Superior temporal gyrus (tissue), 1 donor: ENCODE measurements around the gene FUT8.
"Not testable (repeated sequence)": the region's sequence is repeated elsewhere in the genome, so short reads cannot be mapped to it uniquely, and the experiment has no call there.

Experiments used
- DNase-seq: peaks from one replicate; pipeline ENCODE4 v3.0.0-alpha.2; 2016; ENCODE audit errors: extremely low spot score

FUT8 gene

DNA sequence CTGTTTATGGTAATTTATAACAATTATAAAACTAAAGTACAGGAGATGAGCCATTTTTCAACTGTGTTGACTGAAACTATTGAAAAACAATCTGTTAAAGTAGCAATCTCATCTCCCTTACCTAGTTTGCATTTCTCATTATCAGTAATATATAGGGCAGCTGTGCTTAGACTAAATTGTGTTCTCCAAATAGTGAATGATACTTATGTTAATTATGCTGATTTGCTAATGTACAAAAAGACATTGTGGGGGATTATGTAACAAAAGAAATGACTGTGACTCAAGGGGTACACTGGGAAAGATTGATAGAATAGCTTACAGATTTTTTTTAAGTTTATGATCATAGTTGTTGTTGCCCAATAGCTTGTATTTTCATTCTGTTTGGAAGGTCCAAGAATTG, 207.7 kb downstream of the FUT8 start:
- no peak for DNase-seq

DNA sequence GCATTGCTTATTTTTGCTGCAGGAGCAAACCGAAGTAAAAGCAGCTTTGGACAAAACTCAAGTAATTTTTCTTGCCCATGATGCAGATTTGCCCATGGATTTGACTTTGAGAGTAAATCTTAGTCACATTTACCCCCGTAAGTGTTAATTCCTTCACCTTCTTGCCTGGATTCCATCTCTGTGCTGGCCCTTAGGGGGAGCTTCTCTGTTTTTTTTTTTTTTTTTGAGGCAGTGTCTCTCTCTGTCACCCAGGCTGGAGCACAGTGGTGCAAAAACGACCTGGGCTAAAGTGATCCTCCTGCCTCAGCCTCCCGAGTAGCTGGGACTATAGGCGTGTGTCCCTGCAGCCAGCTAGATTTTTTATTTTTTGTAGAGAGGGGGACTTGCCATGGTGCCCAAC, 210.2 kb downstream of the FUT8 start:
- no peak for DNase-seq

DNA sequence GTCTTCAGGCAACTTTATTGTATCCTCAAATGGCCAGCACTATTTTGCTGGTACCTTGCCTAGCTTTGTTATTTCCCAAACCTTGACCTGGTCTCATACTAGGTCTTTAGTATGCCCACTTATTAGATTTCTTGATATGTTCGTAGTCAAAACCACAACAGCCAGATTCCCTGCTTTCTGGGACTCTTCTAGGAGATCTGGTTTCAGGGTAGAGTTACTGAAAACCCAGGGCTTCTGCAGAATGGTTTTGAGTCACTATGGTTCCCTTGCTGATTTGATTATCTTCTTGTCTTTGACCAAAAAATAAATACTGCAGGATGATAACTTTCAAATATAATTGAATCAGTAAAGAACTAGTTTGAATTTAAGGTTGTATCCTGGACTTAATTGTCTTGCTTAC, 211.2 kb downstream of the FUT8 start:
- no peak for DNase-seq

DNA sequence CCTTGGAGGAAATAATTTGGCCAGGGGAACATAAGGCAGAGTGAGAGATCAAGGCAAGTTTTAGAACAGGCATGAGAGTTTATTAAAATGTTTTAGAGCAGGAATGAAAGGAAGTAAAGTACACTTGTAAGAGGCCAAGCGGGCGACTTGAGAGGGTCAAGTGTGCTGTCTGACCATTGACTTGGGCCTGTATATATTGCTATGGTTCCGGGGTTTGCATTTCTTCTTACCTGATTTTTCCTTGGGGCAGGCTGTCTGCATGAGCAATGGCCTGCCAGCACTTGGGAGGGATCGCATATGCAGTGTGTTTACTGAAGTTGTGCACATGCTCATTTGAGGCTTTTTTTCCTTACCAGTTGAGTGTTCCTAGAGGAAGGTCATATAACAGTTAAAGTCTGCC, 214.8 kb downstream of the FUT8 start:
- DNase-seq = no peak

DNA sequence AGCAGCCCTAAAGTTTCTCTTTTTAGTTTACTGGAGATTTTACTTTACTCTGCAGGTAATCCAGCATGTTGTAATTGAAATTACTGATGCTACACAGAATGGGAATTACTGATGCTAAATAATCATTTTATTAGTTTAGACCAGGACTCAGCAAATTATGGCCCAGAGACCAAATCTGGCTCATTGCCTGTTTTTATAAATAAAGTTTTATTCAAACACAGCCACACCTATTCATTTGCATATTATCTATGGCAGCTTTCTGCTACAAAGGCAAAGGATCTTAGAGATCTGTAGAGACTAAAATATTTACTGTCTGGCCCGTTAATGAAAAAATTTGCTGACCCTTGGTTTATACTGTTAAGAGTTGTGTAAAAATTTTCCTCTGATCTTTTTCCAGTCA, 216.1 kb downstream of the FUT8 start:
- DNase-seq = no peak

DNA sequence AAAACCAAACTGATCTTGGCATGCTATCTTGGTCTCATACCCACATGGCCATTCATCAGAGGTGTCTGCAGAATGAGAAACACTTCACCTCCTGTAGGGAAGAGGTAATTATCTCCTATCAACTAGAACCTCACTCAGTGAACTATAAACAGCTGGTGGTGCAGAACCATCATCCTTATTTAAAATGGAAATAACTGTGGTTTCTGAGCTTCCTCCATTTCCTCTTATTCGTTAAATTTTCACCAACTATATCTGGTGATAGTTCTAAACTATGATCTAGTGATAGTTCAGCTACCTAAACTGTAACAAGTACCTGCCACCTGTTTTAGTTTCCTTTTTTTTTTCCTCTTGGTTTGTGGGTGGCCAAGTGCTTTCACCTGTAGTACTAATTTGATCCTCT, 218.5 kb downstream of the FUT8 start:
- no peak for DNase-seq

DNA sequence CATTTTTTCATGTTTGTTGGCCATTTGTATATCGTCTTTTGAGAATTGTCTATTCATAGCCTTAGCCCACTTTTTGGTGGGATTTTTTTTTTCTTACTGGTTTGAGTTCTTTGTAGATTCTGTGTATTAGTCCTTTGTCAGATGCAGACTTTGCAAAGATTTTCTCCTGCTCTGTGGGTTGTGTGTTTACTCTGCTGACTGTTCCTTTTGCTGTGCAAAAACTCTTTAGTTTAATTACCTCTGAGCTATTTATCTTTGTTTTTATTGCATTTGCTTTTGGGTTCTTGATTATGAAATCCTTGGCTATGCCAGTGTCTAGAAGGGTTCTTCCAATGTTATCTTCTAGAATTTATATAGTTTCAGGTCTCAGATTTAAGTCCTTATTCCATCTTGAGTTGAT, 220.0 kb downstream of the FUT8 start:
- no peak for DNase-seq

DNA sequence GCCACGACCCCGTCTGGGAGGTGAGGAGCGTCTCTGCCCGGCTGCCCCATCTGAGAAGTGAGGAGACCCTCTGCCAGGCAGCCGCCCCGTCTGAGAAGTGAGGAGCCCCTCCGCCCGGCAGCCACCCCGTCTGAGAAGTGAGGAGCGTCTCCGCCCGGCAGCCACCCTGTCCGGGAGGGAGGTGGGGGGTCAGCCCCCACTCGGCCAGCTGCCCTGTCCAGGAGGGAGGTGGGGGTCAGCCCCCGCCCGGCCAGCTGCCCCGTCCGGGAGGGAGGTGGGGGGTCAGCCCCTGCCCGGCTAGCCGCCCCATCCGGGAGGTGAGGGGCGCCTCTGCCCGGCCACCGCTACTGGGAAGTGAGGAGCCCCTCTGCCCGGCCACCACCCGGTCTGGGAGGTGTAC, 221.1 kb downstream of the FUT8 start:
- DNase-seq = not testable (repeated sequence)

DNA sequence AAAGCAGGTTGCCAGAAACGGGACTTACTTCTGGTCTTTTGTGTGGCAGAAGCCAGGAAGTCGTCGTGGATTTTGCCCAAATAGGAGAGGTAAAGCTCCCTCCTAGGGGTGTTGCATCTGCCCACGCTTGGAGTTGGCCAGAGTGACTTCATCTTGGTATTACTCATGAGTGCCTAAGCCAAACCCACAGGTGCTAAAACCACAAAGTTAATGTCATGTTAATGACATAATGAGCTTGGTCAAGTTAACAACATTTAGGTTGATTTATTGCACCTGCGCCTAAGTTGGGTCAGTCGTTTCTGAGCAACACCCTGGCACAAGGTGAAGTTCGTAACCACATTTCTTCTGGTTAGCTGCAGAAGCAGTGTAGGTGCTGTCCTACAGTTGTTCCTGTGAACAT, 225.2 kb downstream of the FUT8 start:
- no peak for DNase-seq

DNA sequence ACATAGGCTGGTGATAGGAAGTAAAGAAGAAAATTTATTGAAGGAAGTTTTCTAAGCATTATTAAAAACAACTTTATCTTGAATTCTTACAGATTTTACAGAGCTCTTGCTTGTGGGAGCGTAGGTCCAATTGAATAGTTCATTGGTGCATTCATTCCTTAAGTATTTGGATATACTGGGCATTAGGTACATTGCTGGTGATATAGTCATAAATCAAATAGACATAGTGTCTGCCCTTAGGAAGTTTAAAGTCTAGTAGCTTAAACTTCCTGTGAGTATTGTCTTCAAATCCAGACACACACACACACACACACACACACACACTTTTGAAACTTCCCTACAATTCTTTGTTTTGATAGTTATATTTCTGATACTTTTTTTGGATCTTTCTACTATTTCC, 226.7 kb downstream of the FUT8 start:
- DNase-seq = no peak

DNA sequence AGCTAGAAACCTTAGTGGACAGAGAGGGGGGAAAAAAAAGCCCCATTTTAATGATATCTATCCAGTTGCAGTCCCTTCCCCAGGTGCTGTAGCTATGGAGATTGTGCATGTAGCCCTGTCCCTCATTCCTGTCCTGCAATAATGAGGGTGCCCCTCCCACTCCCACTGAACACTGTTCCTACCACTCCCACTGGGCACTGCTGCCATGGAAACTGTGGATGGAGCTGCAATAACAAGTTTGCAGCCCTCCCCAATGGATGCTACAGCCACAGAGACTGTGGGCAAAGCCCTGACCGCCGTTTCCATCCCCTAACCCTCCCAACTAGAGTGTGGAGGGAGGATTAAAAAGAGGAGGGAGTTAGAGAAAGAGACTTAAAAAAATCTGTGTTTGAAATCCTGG, 238.3 kb downstream of the FUT8 start:
- DNase-seq = no peak

DNA sequence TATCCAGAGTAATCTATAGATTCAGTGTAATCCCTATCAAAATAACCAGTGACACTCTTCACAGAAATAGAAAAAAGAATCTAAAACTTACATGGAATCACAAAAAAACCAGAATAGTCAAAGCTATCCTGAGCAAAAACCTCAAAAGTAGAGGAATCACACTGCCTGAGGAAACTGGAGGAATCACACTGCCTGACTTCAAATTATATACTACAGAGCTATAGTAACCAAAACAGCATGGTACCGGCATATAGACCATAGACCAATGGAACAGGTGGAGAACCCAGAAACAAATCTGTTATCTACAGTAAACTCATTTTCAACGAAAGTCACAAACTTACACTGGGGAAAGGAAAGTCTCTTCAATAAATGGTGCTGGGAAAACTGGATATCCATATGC, 244.0 kb downstream of the FUT8 start:
- DNase-seq = no peak

DNA sequence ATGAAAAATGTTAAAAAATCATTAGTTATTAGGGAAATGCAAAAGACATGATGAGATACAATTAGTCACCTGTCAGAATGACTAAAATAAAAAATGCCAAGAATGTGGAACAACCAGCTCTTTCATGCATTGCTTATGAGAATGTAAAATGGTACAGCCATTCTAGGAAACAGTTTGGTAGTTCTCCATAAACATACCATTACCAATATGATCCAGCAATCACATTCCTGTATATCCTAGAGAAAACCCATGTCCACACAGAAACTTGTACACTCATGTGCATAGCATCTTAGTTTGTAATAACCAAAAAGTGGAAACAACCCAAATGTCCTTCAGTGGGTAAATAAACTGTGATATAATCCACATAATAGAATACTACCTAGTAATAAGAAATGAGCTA, 245.7 kb downstream of the FUT8 start:
- no peak for DNase-seq

DNA sequence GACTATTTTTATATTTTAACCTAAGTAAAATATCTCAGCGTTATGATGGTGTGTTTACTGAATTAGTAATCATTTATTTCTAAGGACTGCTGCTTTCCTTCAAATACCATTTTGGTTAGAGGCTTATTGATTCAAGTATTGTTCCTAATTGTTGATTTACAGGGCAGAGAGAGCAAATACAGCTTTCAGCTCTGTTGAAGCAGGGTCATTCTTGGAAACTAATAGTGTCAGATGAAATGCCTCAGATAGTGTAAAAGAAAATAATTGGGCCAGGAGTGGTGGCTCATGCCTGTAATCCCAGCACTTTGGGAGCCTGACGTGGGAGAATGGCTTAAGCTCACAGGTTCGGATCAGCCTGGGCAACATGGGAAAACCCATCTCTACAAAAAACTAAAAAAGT, 249.3 kb downstream of the FUT8 start:
- DNase-seq = no peak

DNA sequence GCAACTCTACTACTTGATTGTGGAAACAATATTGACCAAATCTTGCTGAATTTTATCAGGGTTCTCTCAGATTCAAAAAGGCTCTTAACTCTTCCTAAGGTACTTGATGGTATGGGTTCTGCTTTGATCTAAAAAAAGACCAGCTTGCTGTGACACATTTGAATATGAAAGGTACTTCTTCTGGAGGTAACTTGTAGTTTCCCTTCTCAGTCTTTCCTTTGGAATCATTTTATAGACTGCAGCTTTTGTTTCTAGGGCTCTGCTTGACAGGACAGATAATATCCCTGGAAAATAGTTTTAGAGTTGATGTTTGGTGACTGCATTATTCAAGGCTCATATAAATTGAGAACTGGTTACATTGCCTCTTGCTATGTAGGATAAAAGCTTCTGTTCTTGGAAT, 251.9 kb downstream of the FUT8 start:
- DNase-seq = no peak

DNA sequence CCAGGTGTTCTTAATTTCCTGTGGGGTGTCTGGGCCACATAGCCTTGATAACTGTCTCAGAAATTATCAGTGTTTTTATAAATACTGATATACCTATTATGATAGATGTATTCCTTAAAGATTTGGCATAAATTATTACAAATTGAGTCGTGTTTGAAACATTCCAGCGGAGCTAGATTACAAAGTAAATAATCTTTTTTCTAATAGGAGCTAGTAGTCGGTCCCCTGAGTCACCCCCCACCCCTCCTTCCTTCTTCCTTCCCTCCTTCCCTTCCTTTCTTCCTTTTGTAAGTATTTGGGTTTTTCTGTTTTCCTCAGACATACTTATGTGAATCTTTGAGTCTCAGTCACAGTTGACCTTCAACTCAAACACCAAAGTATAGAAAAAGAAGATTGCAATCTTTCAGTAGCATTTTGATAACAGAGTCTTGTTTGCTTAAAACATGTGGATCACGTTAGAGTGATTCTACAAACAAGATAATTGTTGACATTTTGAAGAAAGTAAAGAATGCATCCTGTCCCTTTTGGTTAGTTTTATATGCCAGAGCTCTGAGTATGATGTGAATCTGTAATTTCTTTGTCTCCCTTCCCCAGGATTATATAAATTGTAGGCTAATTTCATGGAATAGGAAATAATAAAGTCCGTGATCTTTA, 264.0 kb downstream of the FUT8 start:
- no peak for DNase-seq

DNA sequence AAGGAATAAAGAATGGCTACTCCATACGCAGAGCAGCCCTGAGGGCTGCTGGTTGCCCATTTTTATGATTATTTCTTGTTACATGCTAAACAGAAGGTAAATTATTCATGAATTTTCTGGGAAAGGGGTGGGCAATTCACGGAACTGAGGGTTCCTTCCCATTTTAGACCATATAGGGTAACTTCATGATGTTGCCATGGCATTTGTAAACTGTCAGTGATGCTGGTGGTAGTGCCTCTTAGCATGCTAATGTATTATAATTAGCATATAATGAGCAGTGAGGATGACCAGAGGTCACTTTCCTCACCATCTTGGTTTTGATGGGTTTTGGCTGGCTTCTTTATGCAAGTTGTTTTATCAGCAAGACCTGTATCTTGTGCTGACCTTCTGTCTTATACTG, 273.0 kb downstream of the FUT8 start:
- no peak for DNase-seq

DNA sequence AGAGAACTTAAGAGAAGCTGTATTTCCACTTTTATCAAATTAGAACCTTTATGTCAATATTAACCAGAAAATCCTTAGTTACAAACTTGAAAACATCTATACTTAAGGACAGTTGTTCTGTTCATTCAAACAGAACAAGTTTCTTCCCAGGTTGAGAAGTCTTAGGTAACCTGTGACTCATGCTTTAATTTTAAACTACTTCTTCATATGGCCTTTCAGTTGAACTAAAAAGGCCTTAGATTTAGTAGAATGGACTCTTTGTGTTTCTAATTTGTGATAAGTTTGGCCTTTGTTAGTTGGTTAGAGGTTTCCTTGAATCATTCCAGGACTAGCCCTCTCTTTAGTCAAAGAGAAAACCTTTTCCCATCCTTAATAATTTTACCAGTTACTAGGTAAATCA, 274.2 kb downstream of the FUT8 start:
- DNase-seq = no peak

DNA sequence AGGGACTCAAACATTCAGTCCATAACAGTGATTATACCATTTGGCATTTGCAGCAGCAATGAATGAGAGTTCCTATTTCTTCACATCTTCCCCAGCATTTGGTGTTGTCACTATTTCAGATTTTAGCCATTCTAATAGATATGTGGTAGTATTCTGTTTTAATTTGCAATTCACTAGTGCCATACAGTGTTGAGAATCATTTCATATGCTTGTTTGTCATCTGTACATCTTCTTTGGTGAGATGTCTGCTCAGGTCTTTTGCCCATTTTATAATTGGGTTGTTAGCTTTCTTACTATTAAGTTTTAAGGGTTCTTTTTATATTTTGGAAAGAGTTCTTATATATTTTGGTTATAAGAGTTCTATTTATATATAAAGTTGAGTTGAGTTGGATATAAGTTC, 276.5 kb downstream of the FUT8 start:
- DNase-seq = no peak

DNA sequence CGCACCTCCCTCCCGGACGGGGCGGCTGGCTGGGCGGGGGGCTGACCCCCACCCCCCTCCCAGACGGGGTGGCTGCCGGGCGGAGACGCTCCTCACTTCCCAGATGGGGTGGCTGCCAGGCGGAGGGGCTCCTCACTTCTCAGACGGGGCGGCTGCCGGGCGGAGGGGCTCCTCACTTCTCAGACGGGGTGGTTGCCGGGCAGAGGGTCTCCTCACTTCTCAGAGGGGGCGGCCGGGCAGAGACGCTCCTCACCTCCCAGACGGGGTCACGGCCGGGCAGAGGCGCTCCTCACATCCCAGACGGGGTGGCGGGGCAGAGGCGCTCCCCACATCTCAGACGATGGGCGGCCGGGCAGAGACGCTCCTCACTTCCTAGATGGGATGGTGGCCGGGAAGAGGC, 280.0 kb downstream of the FUT8 start:
- not testable (repeated sequence) for DNase-seq

DNA sequence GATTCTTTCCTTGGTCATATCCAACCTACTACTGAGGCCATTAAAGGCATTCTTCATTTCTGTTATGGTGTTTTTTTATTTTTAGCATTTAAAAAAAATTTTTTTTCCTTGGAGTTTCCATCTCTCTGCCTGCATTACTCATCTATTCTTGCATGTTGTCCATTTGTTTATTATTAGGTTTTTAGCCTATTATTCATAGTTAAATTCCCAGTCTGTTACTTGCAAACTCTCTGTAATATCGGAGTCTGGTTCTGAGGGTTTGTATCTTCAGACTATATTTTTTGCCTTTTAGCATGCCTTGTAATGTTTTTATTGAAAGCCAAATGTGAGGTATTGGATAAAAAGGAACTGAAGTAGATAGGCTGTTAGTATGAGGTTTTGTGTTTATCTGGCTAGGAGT, 284.3 kb downstream of the FUT8 start:
- DNase-seq = no peak

DNA sequence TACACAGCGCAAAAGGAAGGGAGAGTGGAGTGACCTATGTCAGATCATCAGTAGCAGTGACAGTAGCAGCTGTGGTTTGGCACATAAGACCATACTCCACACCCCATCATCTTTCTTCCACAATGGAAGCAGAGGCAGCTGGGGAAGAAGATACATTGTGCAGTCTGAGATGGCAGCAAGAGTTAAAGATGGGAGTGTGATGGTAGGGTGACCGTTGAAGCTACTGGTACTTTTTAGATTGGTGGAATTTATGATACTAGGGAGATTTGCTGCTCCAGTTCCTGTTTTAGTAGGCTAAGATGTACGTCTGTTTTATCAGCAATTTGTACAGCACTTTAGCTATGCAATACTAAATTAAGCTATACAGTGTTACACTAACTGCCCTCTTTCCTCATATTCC, 291.0 kb downstream of the FUT8 start:
- DNase-seq = no peak

DNA sequence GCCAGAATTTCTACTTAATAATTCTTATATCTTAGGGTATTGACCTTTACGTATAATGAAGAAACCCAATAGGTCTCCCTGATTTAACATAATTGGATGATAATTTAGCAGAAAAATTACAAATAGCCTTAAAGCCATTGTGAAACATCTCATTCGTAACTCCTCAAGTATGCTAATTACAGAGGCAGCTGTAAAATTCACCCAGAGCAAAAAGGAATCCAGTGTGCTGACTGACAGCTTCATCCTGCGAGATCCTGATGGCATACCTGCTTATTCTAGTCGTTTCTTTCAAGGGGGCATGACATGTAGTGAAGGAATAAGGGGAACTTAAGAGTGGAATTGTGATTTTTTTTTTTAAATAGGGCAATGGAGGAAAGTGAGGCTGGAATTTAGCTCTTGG, 291.5 kb downstream of the FUT8 start:
- DNase-seq = no peak

DNA sequence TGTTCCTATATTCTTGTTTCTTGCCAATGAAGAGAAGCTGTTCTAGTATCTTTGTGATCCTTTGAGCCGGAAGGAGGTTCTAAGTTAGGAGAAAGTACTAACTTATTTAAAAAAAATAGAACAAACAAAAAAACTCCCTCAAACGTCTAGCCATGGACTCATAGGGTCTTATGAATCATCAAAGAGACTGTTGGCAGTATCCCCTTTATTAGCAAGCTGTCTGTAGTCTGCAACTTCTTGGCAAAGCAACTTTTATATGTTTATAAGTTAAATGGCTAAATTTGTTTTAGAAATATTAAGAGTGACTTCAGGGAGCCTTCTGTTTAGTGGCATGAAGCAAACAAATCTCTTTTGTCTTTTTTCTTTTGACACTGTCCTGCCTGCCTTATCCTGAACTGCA, 291.9 kb downstream of the FUT8 start:
- no peak for DNase-seq

DNA sequence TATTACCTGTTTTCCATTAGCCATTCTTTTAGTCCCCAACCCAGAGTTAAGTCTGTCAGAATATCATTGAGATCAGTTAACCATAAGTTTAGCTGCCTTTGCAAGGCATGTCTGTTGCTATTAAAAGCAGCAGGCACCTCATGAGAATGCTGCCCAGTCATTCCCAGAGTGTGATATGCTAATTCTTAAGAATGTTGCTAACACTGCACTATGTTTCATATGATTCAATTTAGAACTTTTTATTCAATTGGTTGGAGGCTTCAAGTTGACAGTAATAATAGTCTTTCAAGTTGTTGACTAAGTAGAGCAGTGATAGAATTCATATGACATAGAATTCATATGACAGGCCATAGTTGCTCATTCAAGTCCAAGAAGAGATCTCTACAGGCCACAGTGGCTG, 292.3 kb downstream of the FUT8 start:
- DNase-seq = no peak
